ENCODE results near the gene TRPV6.
A peak's percentile ranks its signal among the peaks of the same experiment; 100 is the strongest.

TRPV6 gene

GRCh38 chr7:142873281-142873784 lies 12.2 kb downstream of the TRPV6 start:
- peak; percentile 58; the same call in 2 of the 3 replicates for ATAC-seq
- no peak for TF ChIP-seq ZC3H10 (CRISPR knock-in tag; IDR thresholded peaks at IDR 0.05)
- TF ChIP-seq POU6F1 (CRISPR knock-in tag; IDR thresholded peaks at IDR 0.05; ENCODE audit: borderline replicate concordance, low read depth), result no peak
- TF ChIP-seq, protein P1, sequence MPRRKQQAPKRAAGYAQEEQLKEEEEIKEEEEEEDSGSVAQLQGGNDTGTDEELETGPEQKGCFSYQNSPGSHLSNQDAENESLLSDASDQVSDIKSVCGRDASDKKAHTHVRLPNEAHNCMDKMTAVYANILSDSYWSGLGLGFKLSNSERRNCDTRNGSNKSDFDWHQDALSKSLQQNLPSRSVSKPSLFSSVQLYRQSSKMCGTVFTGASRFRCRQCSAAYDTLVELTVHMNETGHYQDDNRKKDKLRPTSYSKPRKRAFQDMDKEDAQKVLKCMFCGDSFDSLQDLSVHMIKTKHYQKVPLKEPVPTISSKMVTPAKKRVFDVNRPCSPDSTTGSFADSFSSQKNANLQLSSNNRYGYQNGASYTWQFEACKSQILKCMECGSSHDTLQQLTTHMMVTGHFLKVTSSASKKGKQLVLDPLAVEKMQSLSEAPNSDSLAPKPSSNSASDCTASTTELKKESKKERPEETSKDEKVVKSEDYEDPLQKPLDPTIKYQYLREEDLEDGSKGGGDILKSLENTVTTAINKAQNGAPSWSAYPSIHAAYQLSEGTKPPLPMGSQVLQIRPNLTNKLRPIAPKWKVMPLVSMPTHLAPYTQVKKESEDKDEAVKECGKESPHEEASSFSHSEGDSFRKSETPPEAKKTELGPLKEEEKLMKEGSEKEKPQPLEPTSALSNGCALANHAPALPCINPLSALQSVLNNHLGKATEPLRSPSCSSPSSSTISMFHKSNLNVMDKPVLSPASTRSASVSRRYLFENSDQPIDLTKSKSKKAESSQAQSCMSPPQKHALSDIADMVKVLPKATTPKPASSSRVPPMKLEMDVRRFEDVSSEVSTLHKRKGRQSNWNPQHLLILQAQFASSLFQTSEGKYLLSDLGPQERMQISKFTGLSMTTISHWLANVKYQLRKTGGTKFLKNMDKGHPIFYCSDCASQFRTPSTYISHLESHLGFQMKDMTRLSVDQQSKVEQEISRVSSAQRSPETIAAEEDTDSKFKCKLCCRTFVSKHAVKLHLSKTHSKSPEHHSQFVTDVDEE (CRISPR knock-in tag; IDR thresholded peaks at IDR 0.05), result no peak
- TF ChIP-seq ZNF8 (CRISPR knock-in tag; IDR thresholded peaks at IDR 0.05), result no peak
- no peak for TF ChIP-seq ARNTL (CRISPR knock-in tag; IDR thresholded peaks at IDR 0.05; ENCODE audit: borderline replicate concordance, low read depth)
- no peak for TF ChIP-seq ZNF565 (CRISPR knock-in tag; conservative IDR thresholded peaks at IDR 0.05; ENCODE audit: low read depth)
- TF ChIP-seq SNAI2 (CRISPR knock-in tag; IDR thresholded peaks at IDR 0.05), result no peak
- no peak for TF ChIP-seq CSRNP3 (CRISPR knock-in tag; IDR thresholded peaks at IDR 0.05)
- TF ChIP-seq TOX (CRISPR knock-in tag; IDR thresholded peaks at IDR 0.05; ENCODE audit: borderline replicate concordance), result no peak
- TF ChIP-seq GLIS3 (CRISPR knock-in tag; IDR thresholded peaks at IDR 0.05), result no peak
- no peak for TF ChIP-seq ZNF70 (CRISPR knock-in tag; IDR thresholded peaks at IDR 0.05)
- TF ChIP-seq, protein P2, sequence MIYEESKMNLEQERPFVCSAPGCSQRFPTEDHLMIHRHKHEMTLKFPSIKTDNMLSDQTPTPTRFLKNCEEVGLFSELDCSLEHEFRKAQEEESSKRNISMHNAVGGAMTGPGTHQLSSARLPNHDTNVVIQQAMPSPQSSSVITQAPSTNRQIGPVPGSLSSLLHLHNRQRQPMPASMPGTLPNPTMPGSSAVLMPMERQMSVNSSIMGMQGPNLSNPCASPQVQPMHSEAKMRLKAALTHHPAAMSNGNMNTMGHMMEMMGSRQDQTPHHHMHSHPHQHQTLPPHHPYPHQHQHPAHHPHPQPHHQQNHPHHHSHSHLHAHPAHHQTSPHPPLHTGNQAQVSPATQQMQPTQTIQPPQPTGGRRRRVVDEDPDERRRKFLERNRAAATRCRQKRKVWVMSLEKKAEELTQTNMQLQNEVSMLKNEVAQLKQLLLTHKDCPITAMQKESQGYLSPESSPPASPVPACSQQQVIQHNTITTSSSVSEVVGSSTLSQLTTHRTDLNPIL (CRISPR knock-in tag; IDR thresholded peaks at IDR 0.05; ENCODE audit: low read depth), result no peak
- no peak for TF ChIP-seq RARB (CRISPR knock-in tag; IDR thresholded peaks at IDR 0.05)
- no peak for TF ChIP-seq ISL1 (CRISPR knock-in tag; IDR thresholded peaks at IDR 0.05)
- TF ChIP-seq ZFP30 (CRISPR knock-in tag; IDR thresholded peaks at IDR 0.05), result no peak

DNA sequence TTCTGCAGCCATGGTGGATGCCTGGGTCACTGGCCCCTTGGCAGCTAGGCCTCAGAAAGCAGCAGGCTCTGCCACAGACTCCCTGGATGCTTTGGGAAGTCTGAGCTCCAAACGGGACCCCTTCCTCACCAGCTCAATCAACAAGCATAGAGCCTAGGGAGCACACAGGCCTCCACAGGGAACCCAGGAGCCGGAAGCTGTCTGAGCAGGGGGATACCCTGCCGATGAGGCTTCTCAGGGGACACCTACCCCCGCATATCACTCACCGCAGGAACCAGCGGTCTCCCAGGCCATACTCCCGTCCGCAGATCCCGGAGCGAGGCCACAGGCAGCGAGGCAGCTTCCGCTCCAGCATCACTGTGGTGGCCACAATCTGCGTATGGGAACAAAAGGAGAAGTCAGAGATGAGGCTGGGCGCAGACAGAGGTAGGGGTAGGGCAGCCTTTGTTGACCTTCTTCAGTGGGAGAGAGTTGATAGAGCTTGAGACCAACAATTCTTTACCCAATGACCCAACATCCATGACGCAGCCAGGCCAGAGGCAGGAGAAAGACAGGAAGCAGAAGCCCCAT lies 13.4 kb downstream of the TRPV6 start:
- no peak for ATAC-seq
- no peak for TF ChIP-seq ZC3H10 (CRISPR knock-in tag; IDR thresholded peaks at IDR 0.05)
- no peak for TF ChIP-seq OSR1 (CRISPR knock-in tag; IDR thresholded peaks at IDR 0.05)
- TF ChIP-seq, protein P1 (CRISPR knock-in tag; IDR thresholded peaks at IDR 0.05), result no peak
- TF ChIP-seq TOX (CRISPR knock-in tag; IDR thresholded peaks at IDR 0.05; ENCODE audit: borderline replicate concordance), result no peak
- TF ChIP-seq ZFP30 (CRISPR knock-in tag; IDR thresholded peaks at IDR 0.05), result no peak
- no peak for TF ChIP-seq BACH2 (CRISPR knock-in tag; IDR thresholded peaks at IDR 0.05; ENCODE audit: borderline replicate concordance)
- no peak for TF ChIP-seq POU6F1 (CRISPR knock-in tag; IDR thresholded peaks at IDR 0.05; ENCODE audit: borderline replicate concordance, low read depth)
- TF ChIP-seq GLIS3 (CRISPR knock-in tag; IDR thresholded peaks at IDR 0.05), result no peak
- TF ChIP-seq ARNTL (CRISPR knock-in tag; IDR thresholded peaks at IDR 0.05; ENCODE audit: borderline replicate concordance, low read depth), result no peak
- TF ChIP-seq ISL1 (CRISPR knock-in tag; IDR thresholded peaks at IDR 0.05), result no peak
- TF ChIP-seq PATZ1 (CRISPR knock-in tag; IDR thresholded peaks at IDR 0.05; ENCODE audit: borderline replicate concordance), result no peak
- TF ChIP-seq PPARA (CRISPR knock-in tag; IDR thresholded peaks at IDR 0.05; ENCODE audit: borderline replicate concordance), result no peak
- no peak for TF ChIP-seq ESRRG (CRISPR knock-in tag; IDR thresholded peaks at IDR 0.05)
- no peak for TF ChIP-seq ZFP3 (CRISPR knock-in tag; IDR thresholded peaks at IDR 0.05)

Data from SK-N-SH treated with all-trans-retinoic acid at 6 μM for 48 hours (cell line).